ENCODE measurements around the gene RNGTT.
"Not testable (repeated sequence)": the region's sequence is repeated elsewhere in the genome, so short reads cannot be mapped to it uniquely, and the experiment has no call there.

The RNGTT gene

DNA sequence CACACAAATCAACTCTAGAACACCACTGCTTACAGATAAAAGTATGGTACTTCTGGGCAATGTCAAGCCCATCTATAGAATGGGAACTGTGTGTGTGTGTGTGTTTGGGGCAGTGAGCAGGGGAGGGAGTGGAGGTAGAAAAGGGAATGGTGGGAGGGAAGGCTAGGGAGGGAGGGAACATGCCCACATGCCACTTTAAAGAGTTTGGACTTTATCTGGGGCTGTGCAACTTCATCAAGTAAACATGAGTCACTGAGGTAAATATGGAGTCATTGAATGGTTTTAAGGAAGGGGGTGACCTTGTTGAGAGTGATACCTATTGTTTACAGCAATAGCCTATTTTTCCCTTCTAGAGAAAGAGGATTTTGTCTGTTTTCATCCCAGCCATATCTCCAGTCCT, 22.5 kb upstream of the RNGTT start:
- no peak for DNase-seq (ENCODE audit: low read depth)
- TF ChIP-seq CTCF (conservative IDR thresholded peaks at IDR 0.05; ENCODE audit: low read depth, low read length) = no peak
- no peak overlapping the region for H3K4me3 ChIP-seq (ENCODE audit: low read depth, low read length)

DNA sequence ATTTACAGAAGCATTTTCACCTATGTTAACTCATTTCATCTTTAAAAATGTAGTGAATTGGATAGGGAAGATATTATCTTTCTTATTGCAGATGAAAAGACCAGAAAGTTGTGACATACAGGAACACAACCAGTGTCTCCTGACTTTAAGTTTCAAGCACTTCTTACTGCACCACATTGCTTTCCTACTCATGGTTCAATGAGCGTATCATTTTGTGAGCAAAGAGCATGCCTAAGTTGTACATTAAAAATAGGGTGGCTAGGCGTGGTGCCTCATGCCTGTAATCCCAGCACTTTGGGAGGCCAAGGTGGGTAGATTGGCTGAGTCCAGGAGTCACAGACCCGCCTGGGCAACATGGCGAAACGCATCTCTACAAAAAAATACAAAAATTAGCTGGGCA, 21.2 kb upstream of the RNGTT start:
- no peak for TF ChIP-seq CTCF (conservative IDR thresholded peaks at IDR 0.05; ENCODE audit: low read depth, low read length)
- H3K4me3 ChIP-seq (ENCODE audit: low read depth, low read length) = no peak overlapping the region
- no peak for DNase-seq (ENCODE audit: low read depth)

GRCh38 chr6:88984152-88984551, 20.7 kb upstream of the RNGTT start:
- TF ChIP-seq CTCF (conservative IDR thresholded peaks at IDR 0.05; ENCODE audit: low read depth, low read length) = no peak
- H3K4me3 ChIP-seq (ENCODE audit: low read depth, low read length) = no peak overlapping the region
- DNase-seq (ENCODE audit: low read depth) = no peak

DNA sequence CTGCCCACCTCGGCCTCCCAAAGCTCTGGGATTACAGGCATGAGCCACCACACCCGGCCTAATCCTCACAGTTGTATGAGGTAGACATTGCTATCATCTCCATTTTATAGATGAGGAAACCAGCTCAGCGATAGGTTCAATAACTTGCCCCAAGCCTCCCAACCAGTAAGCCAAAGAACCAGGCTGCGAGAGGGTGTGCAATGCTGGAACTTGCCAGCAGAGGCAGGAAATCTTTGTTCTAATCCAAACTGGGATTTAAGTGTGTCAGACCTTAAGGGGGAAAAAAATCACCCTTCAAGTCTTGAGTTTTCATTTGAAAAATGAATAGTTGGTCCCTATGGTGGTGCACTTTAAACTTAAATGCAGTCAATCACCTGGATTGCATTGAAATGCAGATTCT, 20.1 kb upstream of the RNGTT start:
- DNase-seq (ENCODE audit: low read depth) = peak; percentile 75
- peak; percentile 84 for TF ChIP-seq CTCF (conservative IDR thresholded peaks at IDR 0.05; ENCODE audit: low read depth, low read length)
- no peak overlapping the region for H3K4me3 ChIP-seq (ENCODE audit: low read depth, low read length)

DNA sequence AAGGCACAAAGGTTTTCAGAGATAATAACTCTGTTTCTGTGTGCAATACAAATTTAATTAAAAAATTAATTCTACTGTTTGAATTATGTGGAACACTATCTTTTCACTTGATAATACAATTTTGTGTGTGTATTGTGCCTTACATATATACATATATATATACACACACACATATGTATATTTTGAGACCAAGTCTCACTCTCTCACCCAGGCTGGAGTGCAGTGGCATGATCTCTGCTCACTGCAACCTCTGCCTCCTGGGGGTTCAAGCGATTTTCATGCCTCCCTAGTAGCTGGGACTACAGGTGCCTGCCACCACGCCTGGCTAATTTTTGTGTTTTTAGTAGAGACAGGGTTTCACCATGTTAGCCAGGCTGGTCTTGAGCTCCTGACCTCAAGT, 19.7 kb upstream of the RNGTT start:
- DNase-seq (ENCODE audit: low read depth); H3K4me3 ChIP-seq (ENCODE audit: low read depth, low read length): not testable (repeated sequence)

DNA sequence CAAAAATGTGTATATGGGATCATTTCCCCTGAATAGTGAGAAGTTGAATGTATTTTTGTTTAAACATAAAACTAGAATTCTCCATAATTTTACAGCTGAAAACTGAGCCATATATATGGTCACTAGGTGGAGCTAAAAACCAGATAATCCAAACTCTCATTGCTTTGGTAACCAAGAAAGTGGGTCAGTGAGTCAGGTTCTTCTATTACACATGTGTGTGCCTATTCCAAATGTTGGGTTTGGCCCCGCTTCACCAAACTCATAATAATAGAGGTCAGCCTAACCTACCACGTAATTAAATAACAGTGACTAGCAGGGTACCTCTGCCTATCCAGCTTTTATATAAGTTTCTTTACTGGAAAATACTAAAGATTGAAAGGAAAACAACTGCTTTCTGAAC, 19.3 kb upstream of the RNGTT start:
- H3K4me3 ChIP-seq (ENCODE audit: low read depth, low read length) = no peak overlapping the region
- peak; percentile 65 for TF ChIP-seq CTCF (conservative IDR thresholded peaks at IDR 0.05; ENCODE audit: low read depth, low read length)
- peak; percentile 85 for DNase-seq (ENCODE audit: low read depth)

- TF ChIP-seq CTCF (conservative IDR thresholded peaks at IDR 0.05; ENCODE audit: low read depth, low read length) = no peak
- DNase-seq (ENCODE audit: low read depth) = no peak
- no peak overlapping the region for H3K4me3 ChIP-seq (ENCODE audit: low read depth, low read length)
Observed at GRCh38 chr6:88975369-88975768, 12.0 kb upstream of the RNGTT start.
